HCT116 (cell line): ENCODE results near the gene TRIM61. TPM values are rescaled to one million over a fixed set of nuclear protein-coding genes. Genes with fewer than 3 reads are reported as not detected.

ENCODE experiments used
- ATAC-seq: fragments of 200-7000 bp; cut with Tn5 transposase; 2 replicates; pipeline ENCODE4 v1.9.1; 2020; ENCODE audit warnings: mild to moderate bottlenecking, moderate library complexity
- BruUV-seq: library from RNA; stranded (reverse); fragments of 400-500 nt; replicated peaks from 2 replicates; lab custom pipeline; 2021; lab: Mats Ljungman, UMichigan
- CTCF ChIA-PET: fragments of 300-600 bp; sonication (Branson Sonifier 250); formaldehyde crosslinking; loops from one replicate; lab custom pipeline; 2021; ENCODE audit warnings: antibody characterized with exemption; lab: Charles Lee
- POLR2A ChIA-PET: fragments of 300-600, 350-600 bp; sonication (Branson Sonifier 250); formaldehyde crosslinking; loops from one replicate; lab custom pipeline; 2021; ENCODE audit warnings: antibody characterized with exemption; lab: Charles Lee
- RAD21 ChIA-PET, 2 experiments: fragments of 300-600 bp; sonication (Branson Sonifier 250); formaldehyde crosslinking; loops; one replicate each; lab custom pipeline; 2023; ENCODE audit warnings: low total read pairs in 2 of 2; ENCODE audit not compliant: uncharacterized antibody in 2 of 2, unreplicated experiment in 2 of 2, low non-redundant PET in 1 of 2; lab: Charles Lee
- DNase-seq: peaks from one replicate; pipeline ENCODE4 v3.0.0-alpha.2; 2010; ENCODE audit warnings: low read depth, low spot score
- H2AFZ ChIP-seq: fragments of 200-600 bp; shearing (Covaris generic), sonication (generic); 2 replicates; pipeline ENCODE4 v1.6.1; 2017; ENCODE audit warnings: low read depth, mixed run types, mixed read lengths, antibody characterized with exemption, low read length; ENCODE audit not compliant: poor library complexity, severe bottlenecking
- H3K27ac ChIP-seq: 2 replicates; pipeline ENCODE4 v1.5.1; 2012; ENCODE audit warnings: low read depth, low read length
- H3K27me3 ChIP-seq: fragments of 200-600 bp; sonication (generic); 2 replicates; pipeline ENCODE4 v1.6.1; 2016; ENCODE audit warnings: mixed run types, low read length, mixed read lengths; ENCODE audit not compliant: insufficient read depth
- H3K36me3 ChIP-seq, 2 experiments: fragments of 200-500 bp in 1 of 2; fragments of 200-600 bp in 1 of 2; sonication (Bioruptor generic) in 1 of 2; sonication (generic) in 1 of 2; 2 replicates each; pipeline versions ENCODE4 v1.5.1 to v1.6.1; 2014 to 2016; ENCODE audit warnings: low read length in 2 of 2, inconsistent platforms in 1 of 2, mixed read lengths in 1 of 2, mixed run types in 1 of 2; ENCODE audit not compliant: insufficient read depth in 2 of 2, control insufficient read depth in 1 of 2
- H3K4me1 ChIP-seq, 2 experiments: fragments of 200-600 bp in 1 of 2; sonication (generic) in 1 of 2; 2 replicates each; pipeline versions ENCODE4 v1.5.1 to v1.6.1; 2012 to 2017; ENCODE audit warnings: low read length in 2 of 2, inconsistent platforms in 1 of 2, mild to moderate bottlenecking in 1 of 2, mixed read lengths in 1 of 2, mixed run types in 1 of 2, moderate library complexity in 1 of 2; ENCODE audit not compliant: insufficient read depth in 2 of 2, control insufficient read depth in 1 of 2
- H3K4me2 ChIP-seq: fragments of 200-600 bp; sonication (generic); 2 replicates; pipeline ENCODE4 v1.6.1; 2017; ENCODE audit warnings: mixed run types, low read length, mixed read lengths
- H3K4me3 ChIP-seq, 2 experiments: fragments of 200-600 bp in 1 of 2; sonication (generic) in 1 of 2; replicated peaks in 1 of 2; 2 replicates each; pipeline ENCODE4 v1.5.1; 2011 to 2016; ENCODE audit warnings: low read length in 2 of 2, control low read depth in 1 of 2, low read depth in 1 of 2, mild to moderate bottlenecking in 1 of 2, mixed read lengths in 1 of 2, mixed run types in 1 of 2
- H3K79me2 ChIP-seq: fragments of 200-600 bp; sonication (generic); 2 replicates; pipeline ENCODE4 v1.6.1; 2017; ENCODE audit warnings: mild to moderate bottlenecking, mixed run types, low read length, moderate library complexity, mixed read lengths; ENCODE audit not compliant: insufficient read depth
- H3K9ac ChIP-seq: fragments of 200-600 bp; sonication (generic); 2 replicates; pipeline ENCODE4 v1.6.1; 2016; ENCODE audit warnings: low read length, mixed read lengths
- H3K9me2 ChIP-seq: fragments of 200-600 bp; sonication (generic), shearing (Covaris generic); 2 replicates; pipeline ENCODE4 v1.6.1; 2017; ENCODE audit warnings: mixed run types, mild to moderate bottlenecking, moderate library complexity; ENCODE audit not compliant: insufficient read depth
- H3K9me3 ChIP-seq, 2 experiments: fragments of 200-500 bp in 1 of 2; fragments of 200-600 bp in 1 of 2; sonication (Bioruptor generic) in 1 of 2; sonication (generic) in 1 of 2; 2 replicates each; pipeline ENCODE4 v1.6.1; 2014 to 2017; ENCODE audit warnings: low read length in 2 of 2, mixed read lengths in 2 of 2, inconsistent platforms in 1 of 2, low read depth in 1 of 2, mild to moderate bottlenecking in 1 of 2, mixed run types in 1 of 2, moderate library complexity in 1 of 2; ENCODE audit not compliant: control insufficient read depth in 1 of 2, insufficient read depth in 1 of 2
- H4K20me1 ChIP-seq: fragments of 200-600 bp; sonication (generic), shearing (Covaris generic); 2 replicates; pipeline ENCODE4 v1.6.1; 2017; ENCODE audit warnings: mixed run types, mild to moderate bottlenecking, moderate library complexity; ENCODE audit not compliant: insufficient read depth
- CEBPB ChIP-seq: IDR thresholded peaks from 2 replicates; pipeline ENCODE4 v1.6.1; 2012; ENCODE audit warnings: low read depth
- ELF1 ChIP-seq: IDR thresholded peaks from 2 replicates; pipeline ENCODE4 v1.6.1; 2012; ENCODE audit warnings: low read depth, borderline replicate concordance
- EZH2 ChIP-seq: fragments of 200-600 bp; sonication (generic); IDR thresholded peaks from 2 replicates; pipeline ENCODE4 v1.6.1; 2017; ENCODE audit warnings: antibody characterized with exemption, mixed run types
- EZH2phosphoT487 ChIP-seq: fragments of 200-600 bp; IDR thresholded peaks from 2 replicates; pipeline ENCODE4 v1.6.1; 2018; ENCODE audit warnings: antibody characterized with exemption, borderline replicate concordance
- POLR2A ChIP-seq: IDR thresholded peaks from 2 replicates; pipeline ENCODE4 v1.7.0; 2011; ENCODE audit warnings: borderline replicate concordance; ENCODE audit not compliant: insufficient read depth, insufficient read length; ENCODE audit errors: extremely low read depth
- RAD21 ChIP-seq: IDR thresholded peaks from 2 replicates; pipeline ENCODE4 v1.6.1; 2012; ENCODE audit warnings: low read depth, mild to moderate bottlenecking
- TCF7L2 ChIP-seq: IDR thresholded peaks from 2 replicates; pipeline ENCODE4 v1.7.0; 2011; ENCODE audit warnings: borderline replicate concordance, inconsistent platforms; ENCODE audit not compliant: insufficient read depth, insufficient read length; ENCODE audit errors: extremely low read depth
- YY1 ChIP-seq: IDR thresholded peaks from 2 replicates; pipeline ENCODE4 v1.6.1; 2011; ENCODE audit warnings: low read length, low read depth, moderate library complexity, mild to moderate bottlenecking; ENCODE audit not compliant: insufficient replicate concordance; ENCODE audit errors: extremely low read depth
- ZFX ChIP-seq: fragments of 450-650 bp; IDR thresholded peaks from 2 replicates; pipeline ENCODE4 v1.6.1; 2017
- intact Hi-C: fragments of 100-400 bp; cut with micrococcal nuclease; formaldehyde crosslinking; loops from 2 replicates; pipeline ENCODE4 v1.10.0; 2022
- total RNA-seq: library from RNA; stranded (reverse); gene quantifications from one replicate; pipeline ENCODE4 v1.2.1, GENCODE V29; 2021; ENCODE audit not compliant: unreplicated experiment
- TF ChIP-seq, protein P1 (sequence below): IDR thresholded peaks from 2 replicates; pipeline ENCODE4 v1.6.1; 2012; ENCODE audit warnings: low read depth
- TF ChIP-seq, protein P2 (sequence below): IDR thresholded peaks from 2 replicates; pipeline ENCODE4 v1.6.1; 2011; ENCODE audit warnings: mild to moderate bottlenecking, low read length, moderate library complexity; ENCODE audit not compliant: insufficient replicate concordance; ENCODE audit errors: extremely low read depth

Gene TRIM61
- total RNA-seq, 1 experiment from 2014 or later, result 0.15 TPM

DNA sequence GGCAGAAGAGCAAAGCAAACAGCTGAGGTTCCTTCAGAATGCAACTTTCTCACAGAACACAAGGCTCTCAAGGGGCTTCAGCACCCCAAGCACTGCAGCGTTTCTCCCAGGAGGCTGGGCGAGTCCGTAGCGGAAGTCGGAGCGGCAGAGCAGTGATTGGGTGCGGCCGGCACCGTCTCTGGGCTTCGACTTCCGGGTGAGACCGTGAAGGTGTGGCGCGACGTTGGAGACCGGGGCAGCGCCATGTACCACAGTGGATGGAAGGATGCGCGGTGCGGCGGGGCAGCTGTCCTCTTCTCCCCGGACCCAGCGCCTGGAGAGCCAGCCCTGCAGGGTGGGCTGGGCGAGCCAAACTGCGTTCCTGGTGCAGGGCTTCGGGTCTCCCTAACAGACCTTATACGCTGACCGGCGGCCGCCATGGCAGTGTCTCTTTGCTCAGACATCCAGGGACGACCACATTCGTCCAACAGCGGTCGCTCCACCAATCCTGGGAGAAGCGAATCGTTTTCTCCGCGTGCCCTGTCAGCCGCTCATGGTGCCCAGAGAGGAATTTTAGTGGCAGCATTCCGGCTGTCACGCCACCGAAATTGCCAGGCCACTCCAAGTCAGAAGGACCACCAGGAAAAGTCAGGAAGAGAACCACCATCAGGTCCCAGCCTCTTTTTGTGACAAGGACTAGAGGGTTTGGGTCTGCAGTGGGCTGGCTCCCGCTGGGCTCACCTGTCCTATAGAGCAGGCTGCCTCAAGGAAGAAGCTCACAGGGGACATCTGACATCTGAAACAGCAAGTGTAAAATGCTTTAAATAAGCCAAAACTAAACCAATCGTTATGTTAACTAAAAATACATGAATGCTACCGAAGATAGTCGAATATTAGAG, 20.5 kb downstream of the TRIM61 start (continued):
- TF ChIP-seq, protein P1, sequence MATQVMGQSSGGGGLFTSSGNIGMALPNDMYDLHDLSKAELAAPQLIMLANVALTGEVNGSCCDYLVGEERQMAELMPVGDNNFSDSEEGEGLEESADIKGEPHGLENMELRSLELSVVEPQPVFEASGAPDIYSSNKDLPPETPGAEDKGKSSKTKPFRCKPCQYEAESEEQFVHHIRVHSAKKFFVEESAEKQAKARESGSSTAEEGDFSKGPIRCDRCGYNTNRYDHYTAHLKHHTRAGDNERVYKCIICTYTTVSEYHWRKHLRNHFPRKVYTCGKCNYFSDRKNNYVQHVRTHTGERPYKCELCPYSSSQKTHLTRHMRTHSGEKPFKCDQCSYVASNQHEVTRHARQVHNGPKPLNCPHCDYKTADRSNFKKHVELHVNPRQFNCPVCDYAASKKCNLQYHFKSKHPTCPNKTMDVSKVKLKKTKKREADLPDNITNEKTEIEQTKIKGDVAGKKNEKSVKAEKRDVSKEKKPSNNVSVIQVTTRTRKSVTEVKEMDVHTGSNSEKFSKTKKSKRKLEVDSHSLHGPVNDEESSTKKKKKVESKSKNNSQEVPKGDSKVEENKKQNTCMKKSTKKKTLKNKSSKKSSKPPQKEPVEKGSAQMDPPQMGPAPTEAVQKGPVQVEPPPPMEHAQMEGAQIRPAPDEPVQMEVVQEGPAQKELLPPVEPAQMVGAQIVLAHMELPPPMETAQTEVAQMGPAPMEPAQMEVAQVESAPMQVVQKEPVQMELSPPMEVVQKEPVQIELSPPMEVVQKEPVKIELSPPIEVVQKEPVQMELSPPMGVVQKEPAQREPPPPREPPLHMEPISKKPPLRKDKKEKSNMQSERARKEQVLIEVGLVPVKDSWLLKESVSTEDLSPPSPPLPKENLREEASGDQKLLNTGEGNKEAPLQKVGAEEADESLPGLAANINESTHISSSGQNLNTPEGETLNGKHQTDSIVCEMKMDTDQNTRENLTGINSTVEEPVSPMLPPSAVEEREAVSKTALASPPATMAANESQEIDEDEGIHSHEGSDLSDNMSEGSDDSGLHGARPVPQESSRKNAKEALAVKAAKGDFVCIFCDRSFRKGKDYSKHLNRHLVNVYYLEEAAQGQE, result no peak

DNA sequence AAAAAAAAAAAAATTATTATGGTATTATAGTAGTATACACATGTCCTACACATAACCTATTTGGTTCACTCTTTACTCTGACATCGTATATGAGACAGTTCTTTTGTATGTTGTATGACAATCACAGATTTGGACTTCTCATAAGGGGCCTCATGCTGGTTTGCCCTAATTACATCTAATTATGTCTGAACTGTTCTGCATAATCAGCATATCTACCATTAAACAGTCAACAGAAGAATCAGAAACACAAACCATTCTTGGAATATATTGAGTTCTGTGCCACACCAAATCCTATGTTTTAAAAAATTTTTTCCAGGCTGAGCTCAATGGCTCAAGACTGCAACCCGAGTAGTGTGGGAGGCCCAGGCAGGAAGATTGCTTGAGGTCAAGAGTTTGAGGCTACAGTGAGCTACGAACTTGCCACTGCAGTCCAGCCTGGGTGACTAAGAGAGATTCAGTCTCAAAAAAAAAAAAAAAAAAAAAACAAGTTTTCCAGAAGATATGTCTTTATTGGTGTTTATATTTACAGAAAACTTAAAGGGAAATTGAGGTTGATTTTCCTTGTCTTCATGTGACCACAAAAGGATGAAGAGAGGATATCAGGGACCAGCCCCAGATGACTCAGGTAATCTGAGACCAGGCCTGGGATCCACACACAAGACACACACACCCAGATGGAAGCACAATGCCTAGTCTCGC, 22.2 kb downstream of the TRIM61 start:
- no peak overlapping the region for H3K4me3 ChIP-seq
- no peaks in the 10 kb centered on the region for H3K79me2 ChIP-seq
- H3K9me2 ChIP-seq, result no peaks in the 10 kb centered on the region
- H3K4me1 ChIP-seq, result peaks cover 6 to 23% of the 10 kb centered on the region in 2 experiments; a peak in 3 of 4 replicates
- H4K20me1 ChIP-seq, result no peaks in the 10 kb centered on the region
- POLR2A ChIA-PET, result no interaction called here
- intact Hi-C loops, result no loop called here
- no peak overlapping the region for H3K27ac ChIP-seq
- H3K36me3 ChIP-seq, result no peaks in the 10 kb centered on the region
- no peak for DNase-seq
- no peak; the same call in 1 of the 2 replicates for ATAC-seq
- no peaks in the 10 kb centered on the region for H3K27me3 ChIP-seq
- peak overlapping the region; percentile 60 for H2AFZ ChIP-seq
- RAD21 ChIA-PET, result no interaction called here
- no peak overlapping the region for H3K9ac ChIP-seq
- BruUV-seq, result no TSS peak
- CTCF ChIA-PET, result interaction anchor here (0.7 kb wide), 1 partner anchor 168 kb away, joined by 3 read pairs; no protein-coding TSS in a partner anchor
- H3K4me2 ChIP-seq, result peak overlapping the region; percentile 40
- H3K9me3 ChIP-seq, result no peaks in the 10 kb centered on the region
- no peak for TF ChIP-seq ELF1
- no peak for TF ChIP-seq YY1
- TF ChIP-seq, protein P2, sequence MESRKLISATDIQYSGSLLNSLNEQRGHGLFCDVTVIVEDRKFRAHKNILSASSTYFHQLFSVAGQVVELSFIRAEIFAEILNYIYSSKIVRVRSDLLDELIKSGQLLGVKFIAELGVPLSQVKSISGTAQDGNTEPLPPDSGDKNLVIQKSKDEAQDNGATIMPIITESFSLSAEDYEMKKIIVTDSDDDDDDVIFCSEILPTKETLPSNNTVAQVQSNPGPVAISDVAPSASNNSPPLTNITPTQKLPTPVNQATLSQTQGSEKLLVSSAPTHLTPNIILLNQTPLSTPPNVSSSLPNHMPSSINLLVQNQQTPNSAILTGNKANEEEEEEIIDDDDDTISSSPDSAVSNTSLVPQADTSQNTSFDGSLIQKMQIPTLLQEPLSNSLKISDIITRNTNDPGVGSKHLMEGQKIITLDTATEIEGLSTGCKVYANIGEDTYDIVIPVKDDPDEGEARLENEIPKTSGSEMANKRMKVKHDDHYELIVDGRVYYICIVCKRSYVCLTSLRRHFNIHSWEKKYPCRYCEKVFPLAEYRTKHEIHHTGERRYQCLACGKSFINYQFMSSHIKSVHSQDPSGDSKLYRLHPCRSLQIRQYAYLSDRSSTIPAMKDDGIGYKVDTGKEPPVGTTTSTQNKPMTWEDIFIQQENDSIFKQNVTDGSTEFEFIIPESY, result no peak
- TF ChIP-seq EZH2, result no peak
- no peak for TF ChIP-seq POLR2A
- no peak for TF ChIP-seq RAD21
- TF ChIP-seq, protein P1, result no peak
- TF ChIP-seq ZFX, result no peak
- no peak for TF ChIP-seq CEBPB
- TF ChIP-seq TCF7L2, result no peak
- TF ChIP-seq EZH2phosphoT487, result no peak
